Measurements from ENCODE around the gene CCDC148. TPM values are rescaled to one million over a fixed set of nuclear protein-coding genes. Genes with fewer than 3 reads are reported as not detected.

The CCDC148 gene
- total and polyA plus RNA-seq, 10 of the 15 experiments (the other 5 are each of a cell fraction or from before 2014, with no cell fraction given), result 0.07 to 0.30 (median 0.18) TPM; not detected in 7

DNA sequence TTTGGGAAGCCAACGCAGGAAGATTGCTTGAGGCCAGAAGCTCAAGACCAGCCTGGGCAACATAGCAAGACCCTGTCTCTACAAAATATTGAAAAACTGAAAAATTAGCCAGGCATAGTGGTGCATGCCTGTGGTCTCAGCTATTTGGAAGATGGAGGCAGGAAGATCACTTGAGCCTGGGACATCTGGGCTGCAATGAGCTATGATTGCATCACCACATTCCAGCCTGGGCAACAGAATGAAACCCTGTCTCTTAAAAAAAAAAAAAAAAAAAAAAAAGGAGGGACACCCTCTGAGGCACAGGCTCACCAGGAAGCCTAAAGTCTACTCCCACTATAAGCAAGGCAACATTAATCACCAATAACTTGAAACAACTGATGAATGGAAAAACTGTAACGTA is 151.1 kb downstream of the CCDC148 start:
- H2AFZ ChIP-seq (ENCODE audit: control insufficient read depth, low read depth, low read length), result no peak overlapping the region
- SMC1A ChIA-PET (ENCODE audit: uncharacterized antibody, unreplicated experiment), result no interaction called here
- H3K27me3 ChIP-seq (replicated peaks in 1 of 2; ENCODE audit: control insufficient read depth in 2 of 2, insufficient read depth in 2 of 2, low read length in 1 of 2), result no peaks in the 10 kb centered on the region
- H3K79me2 ChIP-seq (ENCODE audit: control insufficient read depth, insufficient read depth, low read length), result no peaks in the 10 kb centered on the region
- TF ChIP-seq, protein P1, sequence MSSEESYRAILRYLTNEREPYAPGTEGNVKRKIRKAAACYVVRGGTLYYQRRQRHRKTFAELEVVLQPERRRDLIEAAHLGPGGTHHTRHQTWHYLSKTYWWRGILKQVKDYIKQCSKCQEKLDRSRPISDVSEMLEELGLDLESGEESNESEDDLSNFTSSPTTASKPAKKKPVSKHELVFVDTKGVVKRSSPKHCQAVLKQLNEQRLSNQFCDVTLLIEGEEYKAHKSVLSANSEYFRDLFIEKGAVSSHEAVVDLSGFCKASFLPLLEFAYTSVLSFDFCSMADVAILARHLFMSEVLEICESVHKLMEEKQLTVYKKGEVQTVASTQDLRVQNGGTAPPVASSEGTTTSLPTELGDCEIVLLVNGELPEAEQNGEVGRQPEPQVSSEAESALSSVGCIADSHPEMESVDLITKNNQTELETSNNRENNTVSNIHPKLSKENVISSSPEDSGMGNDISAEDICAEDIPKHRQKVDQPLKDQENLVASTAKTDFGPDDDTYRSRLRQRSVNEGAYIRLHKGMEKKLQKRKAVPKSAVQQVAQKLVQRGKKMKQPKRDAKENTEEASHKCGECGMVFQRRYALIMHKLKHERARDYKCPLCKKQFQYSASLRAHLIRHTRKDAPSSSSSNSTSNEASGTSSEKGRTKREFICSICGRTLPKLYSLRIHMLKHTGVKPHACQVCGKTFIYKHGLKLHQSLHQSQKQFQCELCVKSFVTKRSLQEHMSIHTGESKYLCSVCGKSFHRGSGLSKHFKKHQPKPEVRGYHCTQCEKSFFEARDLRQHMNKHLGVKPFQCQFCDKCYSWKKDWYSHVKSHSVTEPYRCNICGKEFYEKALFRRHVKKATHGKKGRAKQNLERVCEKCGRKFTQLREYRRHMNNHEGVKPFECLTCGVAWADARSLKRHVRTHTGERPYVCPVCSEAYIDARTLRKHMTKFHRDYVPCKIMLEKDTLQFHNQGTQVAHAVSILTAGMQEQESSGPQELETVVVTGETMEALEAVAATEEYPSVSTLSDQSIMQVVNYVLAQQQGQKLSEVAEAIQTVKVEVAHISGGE (CRISPR knock-in tag; IDR thresholded peaks at IDR 0.05), result no peak
- no peak for TF ChIP-seq RAD51 (IDR thresholded peaks at IDR 0.05)
- H3K4me1 ChIP-seq (ENCODE audit: control insufficient read depth, insufficient read depth, low read length), result no peaks in the 10 kb centered on the region
- H3K9me3 ChIP-seq (replicated peaks; ENCODE audit: control insufficient read depth, insufficient read depth, low read length), result no peaks in the 10 kb centered on the region
- DNase-seq (ENCODE audit: low read depth, low spot score) (no peak), ATAC-seq (no peak), FAIRE-seq (no peak)
- no peaks in the 10 kb centered on the region for H4K20me1 ChIP-seq (ENCODE audit: control insufficient read depth, insufficient read depth)
- WGBS (ENCODE audit: insufficient coverage, insufficient replicate concordance, low lambda C conversion rate, missing lambda C conversion rate), result 38% methylated on average over 2 of the region's 2 CpGs
- RAD21 ChIA-PET (ENCODE audit: unreplicated experiment), result no interaction called here
- no peak overlapping the region for H3K4me2 ChIP-seq (ENCODE audit: control insufficient read depth, insufficient read depth)
- H3K27ac ChIP-seq (ENCODE audit: control insufficient read depth, insufficient read depth), result no peak overlapping the region
- in situ Hi-C loops (cut with MboI) (no loop called here), intact Hi-C loops (cut with micrococcal nuclease; ENCODE audit: unreplicated experiment) (no loop called here)
- no peak overlapping the region for H3K9ac ChIP-seq (ENCODE audit: control insufficient read depth, insufficient read depth, low read length)
- CTCF ChIA-PET, result no interaction called here
- BruUV-seq (replicated peaks), result no TSS peak
- H3K4me3 ChIP-seq, result no peak overlapping the region
- POLR2A ChIA-PET, result no interaction called here
- no peaks in the 10 kb centered on the region for H3K36me3 ChIP-seq (ENCODE audit: control insufficient read depth in 2 of 2, insufficient read depth in 2 of 2, low read length in 1 of 2)

DNA sequence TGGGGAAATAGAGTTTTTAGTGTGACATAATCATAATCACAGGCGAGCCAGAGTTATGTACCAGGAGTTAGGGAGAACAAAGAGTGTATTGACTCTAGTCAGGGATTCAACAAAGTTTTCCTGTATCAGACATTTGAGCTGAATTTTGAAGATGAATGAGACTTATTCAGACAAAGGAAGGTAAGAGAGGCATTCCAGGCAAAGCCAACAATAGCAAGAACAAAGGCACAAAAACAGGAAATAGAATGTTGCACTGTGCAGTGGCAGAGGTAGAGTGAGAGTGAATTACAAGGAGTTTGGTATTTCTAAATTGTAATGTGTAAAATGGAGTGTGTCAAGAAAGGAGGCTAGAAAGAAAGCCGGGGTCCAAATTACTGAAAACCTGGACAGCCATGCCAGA is 156.2 kb downstream of the CCDC148 start:
- no peaks in the 10 kb centered on the region for H3K9me3 ChIP-seq (replicated peaks; ENCODE audit: control insufficient read depth, insufficient read depth, low read length)
- DNase-seq (ENCODE audit: low read depth, low spot score) (no peak), FAIRE-seq (no peak), ATAC-seq (no peak)
- ChIA-PET RAD21 (ENCODE audit: unreplicated experiment) (no interaction called here), CTCF (no interaction called here), SMC1A (ENCODE audit: uncharacterized antibody, unreplicated experiment) (interaction anchor here (0.6 kb wide), 1 partner anchor 109 kb away, joined by 3 read pairs; no protein-coding TSS in a partner anchor), POLR2A (no interaction called here)
- H3K4me3 ChIP-seq, result no peak overlapping the region
- intact Hi-C loops (cut with micrococcal nuclease; ENCODE audit: unreplicated experiment) (no loop called here), in situ Hi-C loops (cut with MboI) (no loop called here)
- no peak overlapping the region for H3K9ac ChIP-seq (ENCODE audit: control insufficient read depth, insufficient read depth, low read length)
- no peaks in the 10 kb centered on the region for H4K20me1 ChIP-seq (ENCODE audit: control insufficient read depth, insufficient read depth)
- no peaks in the 10 kb centered on the region for H3K36me3 ChIP-seq (ENCODE audit: control insufficient read depth in 2 of 2, insufficient read depth in 2 of 2, low read length in 1 of 2)
- H2AFZ ChIP-seq (ENCODE audit: control insufficient read depth, low read depth, low read length), result no peak overlapping the region
- no peaks in the 10 kb centered on the region for H3K4me1 ChIP-seq (ENCODE audit: control insufficient read depth, insufficient read depth, low read length)
- BruUV-seq (replicated peaks), result no TSS peak
- no peak overlapping the region for H3K4me2 ChIP-seq (ENCODE audit: control insufficient read depth, insufficient read depth)
- no peaks in the 10 kb centered on the region for H3K79me2 ChIP-seq (ENCODE audit: control insufficient read depth, insufficient read depth, low read length)
- 4% methylated on average over 2 of the region's 2 CpGs for WGBS (ENCODE audit: insufficient coverage, insufficient replicate concordance, low lambda C conversion rate, missing lambda C conversion rate)
- H3K27ac ChIP-seq (ENCODE audit: control insufficient read depth, insufficient read depth), result no peak overlapping the region
- no peaks in the 10 kb centered on the region for H3K27me3 ChIP-seq (replicated peaks in 1 of 2; ENCODE audit: control insufficient read depth in 2 of 2, insufficient read depth in 2 of 2, low read length in 1 of 2)
- no peak for TF ChIP-seq ETV6 (conservative IDR thresholded peaks at IDR 0.05 in 1 of 2, IDR thresholded peaks at IDR 0.05 in 1 of 2; ENCODE audit: borderline replicate concordance in 1 of 2, low read depth in 1 of 2)
- no peak for TF ChIP-seq FOXM1 (IDR thresholded peaks at IDR 0.05; ENCODE audit: low read depth, low read length)
- TF ChIP-seq BACH1 (IDR thresholded peaks at IDR 0.05; ENCODE audit: borderline replicate concordance), result no peak
- TF ChIP-seq SUPT20H (IDR thresholded peaks at IDR 0.05; ENCODE audit: borderline replicate concordance, control insufficient read depth, low read depth, low read length), result no peak
- TF ChIP-seq ATF7 (IDR thresholded peaks at IDR 0.05; ENCODE audit: low read depth), result no peak
- no peak for TF ChIP-seq SMAD5 (IDR thresholded peaks at IDR 0.05; ENCODE audit: low read depth)
- no peak for TF ChIP-seq POLR2AphosphoS5 (IDR thresholded peaks at IDR 0.05; ENCODE audit: low read length)
- TF ChIP-seq JUNB (IDR thresholded peaks at IDR 0.05), result no peak
- no peak for TF ChIP-seq RELA (IDR thresholded peaks at IDR 0.05; ENCODE audit: borderline replicate concordance, partially characterized antibody)
- no peak for TF ChIP-seq POLR2AphosphoS2 (IDR thresholded peaks at IDR 0.05; ENCODE audit: low read depth, low read length)
- TF ChIP-seq, protein P2, sequence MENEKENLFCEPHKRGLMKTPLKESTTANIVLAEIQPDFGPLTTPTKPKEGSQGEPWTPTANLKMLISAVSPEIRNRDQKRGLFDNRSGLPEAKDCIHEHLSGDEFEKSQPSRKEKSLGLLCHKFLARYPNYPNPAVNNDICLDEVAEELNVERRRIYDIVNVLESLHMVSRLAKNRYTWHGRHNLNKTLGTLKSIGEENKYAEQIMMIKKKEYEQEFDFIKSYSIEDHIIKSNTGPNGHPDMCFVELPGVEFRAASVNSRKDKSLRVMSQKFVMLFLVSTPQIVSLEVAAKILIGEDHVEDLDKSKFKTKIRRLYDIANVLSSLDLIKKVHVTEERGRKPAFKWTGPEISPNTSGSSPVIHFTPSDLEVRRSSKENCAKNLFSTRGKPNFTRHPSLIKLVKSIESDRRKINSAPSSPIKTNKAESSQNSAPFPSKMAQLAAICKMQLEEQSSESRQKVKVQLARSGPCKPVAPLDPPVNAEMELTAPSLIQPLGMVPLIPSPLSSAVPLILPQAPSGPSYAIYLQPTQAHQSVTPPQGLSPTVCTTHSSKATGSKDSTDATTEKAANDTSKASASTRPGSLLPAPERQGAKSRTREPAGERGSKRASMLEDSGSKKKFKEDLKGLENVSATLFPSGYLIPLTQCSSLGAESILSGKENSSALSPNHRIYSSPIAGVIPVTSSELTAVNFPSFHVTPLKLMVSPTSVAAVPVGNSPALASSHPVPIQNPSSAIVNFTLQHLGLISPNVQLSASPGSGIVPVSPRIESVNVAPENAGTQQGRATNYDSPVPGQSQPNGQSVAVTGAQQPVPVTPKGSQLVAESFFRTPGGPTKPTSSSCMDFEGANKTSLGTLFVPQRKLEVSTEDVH (IDR thresholded peaks at IDR 0.05; ENCODE audit: low read depth, partially characterized antibody), result no peak
